IMR-90 (cell line): ENCODE results near the gene GNB1L. TPM values are rescaled to one million over a fixed set of nuclear protein-coding genes. Genes with fewer than 3 reads are reported as not detected.

ENCODE experiments used
- ATAC-seq: fragments of 200-7000 bp; cut with Tn5 transposase; 2 replicates; pipeline ENCODE4 v1.9.1; 2020; ENCODE audit warnings: low read depth, mild to moderate bottlenecking, moderate library complexity
- BruUV-seq: library from RNA; stranded (reverse); fragments of 400-500 nt; replicated peaks from 2 replicates; lab custom pipeline; 2021; lab: Mats Ljungman, UMichigan
- CTCF ChIA-PET: fragments of 300-600 bp; formaldehyde crosslinking; extraction: SDS; loops from one replicate; lab custom pipeline; 2021; ENCODE audit warnings: antibody characterized with exemption; lab: Yijun Ruan, JAX
- POLR2A ChIA-PET: fragments of 300-600 bp; sonication (Branson Sonifier 250); formaldehyde crosslinking; loops from one replicate; lab custom pipeline; 2022; ENCODE audit warnings: antibody characterized with exemption; ENCODE audit not compliant: unreplicated experiment; lab: Charles Lee
- DNase-seq: peaks from one replicate; pipeline ENCODE4 v3.0.0; 2013
- H2AFZ ChIP-seq: replicated peaks from 2 replicates; pipeline ENCODE3; 2013; ENCODE audit warnings: low read length, mild to moderate bottlenecking; ENCODE audit not compliant: poor library complexity
- H2AK5ac ChIP-seq: 2 replicates; pipeline ENCODE4 v1.6.1; 2013; ENCODE audit warnings: low read depth, low read length, inconsistent platforms
- H2AK9ac ChIP-seq: replicated peaks from 2 replicates; pipeline ENCODE3; 2013; ENCODE audit warnings: mild to moderate bottlenecking, low read depth, low read length, moderate library complexity; ENCODE audit not compliant: poor library complexity
- H2BK120ac ChIP-seq: 2 replicates; pipeline ENCODE4 v1.6.1; 2013; ENCODE audit warnings: low read depth, low read length, inconsistent platforms
- H2BK15ac ChIP-seq: 3 replicates; pipeline ENCODE4 v1.6.1; 2013; ENCODE audit warnings: low read depth, low read length, inconsistent platforms
- H2BK20ac ChIP-seq: 2 replicates; pipeline ENCODE4 v1.6.1; 2013; ENCODE audit warnings: low read depth, mild to moderate bottlenecking, inconsistent platforms, low read length, moderate library complexity
- H2BK5ac ChIP-seq: 2 replicates; pipeline ENCODE4 v1.6.1; 2013; ENCODE audit warnings: mild to moderate bottlenecking, low read depth, low read length, inconsistent platforms; ENCODE audit not compliant: poor library complexity, severe bottlenecking
- H3K14ac ChIP-seq: replicated peaks from 2 replicates; pipeline ENCODE4 v1.6.1; 2013; ENCODE audit warnings: low read depth, low read length, inconsistent platforms
- H3K18ac ChIP-seq: 2 replicates; pipeline ENCODE4 v1.6.1; 2013; ENCODE audit warnings: low read depth, low read length, control low read depth
- H3K23ac ChIP-seq: 2 replicates; pipeline ENCODE4 v1.6.1; 2013; ENCODE audit warnings: low read depth, low read length, inconsistent platforms
- H3K27ac ChIP-seq: 2 replicates; pipeline ENCODE4 v1.5.1; 2013; ENCODE audit warnings: mild to moderate bottlenecking, control low read depth, low read length; ENCODE audit not compliant: insufficient read depth
- H3K27me3 ChIP-seq: 2 replicates; pipeline ENCODE4 v1.6.1; 2013; ENCODE audit warnings: low read length; ENCODE audit not compliant: control insufficient read depth, insufficient read depth
- H3K36me3 ChIP-seq: 2 replicates; pipeline ENCODE4 v1.6.1; 2013; ENCODE audit warnings: low read length, mixed read lengths; ENCODE audit not compliant: control insufficient read depth, insufficient read depth
- H3K4ac ChIP-seq: 2 replicates; pipeline ENCODE4 v1.6.1; 2013; ENCODE audit warnings: low read depth, low read length, inconsistent platforms
- H3K4me1 ChIP-seq: 2 replicates; pipeline ENCODE4 v1.6.1; 2013; ENCODE audit warnings: low read length, mixed read lengths; ENCODE audit not compliant: control insufficient read depth, insufficient read depth
- H3K4me2 ChIP-seq: 2 replicates; pipeline ENCODE4 v1.6.1; 2013; ENCODE audit warnings: low read depth, mild to moderate bottlenecking, control low read depth, low read length, moderate library complexity
- H3K4me3 ChIP-seq: 2 replicates; pipeline ENCODE4 v1.5.1; 2013; ENCODE audit warnings: low read depth, mild to moderate bottlenecking, control low read depth, low read length, moderate library complexity; ENCODE audit not compliant: insufficient read depth
- H3K56ac ChIP-seq: 2 replicates; pipeline ENCODE4 v1.6.1; 2013; ENCODE audit warnings: low read length, inconsistent platforms; ENCODE audit not compliant: insufficient read depth; ENCODE audit errors: extremely low read depth
- H3K79me1 ChIP-seq, 2 experiments: 2 replicates each; pipeline ENCODE4 v1.6.1; 2013; ENCODE audit warnings: low read length in 2 of 2, inconsistent platforms in 1 of 2, low read depth in 1 of 2
- H3K9ac ChIP-seq: 2 replicates; pipeline ENCODE4 v1.6.1; 2013; ENCODE audit warnings: low read depth, low read length, control low read depth
- H3K9me1 ChIP-seq: 2 replicates; pipeline ENCODE4 v1.6.1; 2013; ENCODE audit warnings: low read length, inconsistent platforms; ENCODE audit not compliant: insufficient read depth
- H3K9me3 ChIP-seq: 2 replicates; pipeline ENCODE4 v1.6.1; 2013; ENCODE audit warnings: low read length; ENCODE audit not compliant: control insufficient read depth, insufficient read depth
- H4K20me1 ChIP-seq: 2 replicates; pipeline ENCODE4 v1.6.1; 2013; ENCODE audit warnings: low read length, inconsistent platforms; ENCODE audit not compliant: insufficient read depth
- H4K5ac ChIP-seq: 2 replicates; pipeline ENCODE4 v1.6.1; 2013; ENCODE audit warnings: mild to moderate bottlenecking, low read depth, low read length, control low read depth
- H4K8ac ChIP-seq, 2 experiments: 2 replicates each; pipeline ENCODE4 v1.6.1; 2013; ENCODE audit warnings: low read depth in 2 of 2, low read length in 2 of 2, control low read depth in 1 of 2, inconsistent platforms in 1 of 2
- H4K91ac ChIP-seq: 2 replicates; pipeline ENCODE4 v1.6.1; 2013; ENCODE audit warnings: low read depth, low read length, inconsistent platforms; ENCODE audit not compliant: insufficient read depth
- BHLHE40 ChIP-seq: fragments of 150-350 bp; IDR thresholded peaks from 2 replicates; pipeline ENCODE4 v1.6.1; 2016; ENCODE audit warnings: mild to moderate bottlenecking, low read depth, low read length
- CEBPB ChIP-seq: IDR thresholded peaks from 2 replicates; pipeline ENCODE4 v1.6.1; 2012; ENCODE audit warnings: low read depth, low read length, improper control_type of control experiment
- FOS ChIP-seq: fragments of 150-350 bp; IDR thresholded peaks from 2 replicates; pipeline ENCODE4 v1.6.1; 2016; ENCODE audit warnings: low read depth, low read length
- MAFK ChIP-seq: IDR thresholded peaks from 2 replicates; pipeline ENCODE4 v1.6.1; 2012; ENCODE audit warnings: low read depth, low read length, improper control_type of control experiment
- MAZ ChIP-seq: IDR thresholded peaks from 2 replicates; pipeline ENCODE4 v1.6.1; 2012; ENCODE audit warnings: low read depth, mild to moderate bottlenecking, low read length, improper control_type of control experiment, moderate library complexity, borderline replicate concordance
- MXI1 ChIP-seq: IDR thresholded peaks from 2 replicates; pipeline ENCODE4 v1.6.1; 2012; ENCODE audit warnings: low read depth, mild to moderate bottlenecking, low read length, moderate library complexity, borderline replicate concordance
- NFE2L2 ChIP-seq: fragments of 150-350 bp; IDR thresholded peaks from 2 replicates; pipeline ENCODE4 v1.6.1; 2016; ENCODE audit warnings: low read depth, mild to moderate bottlenecking, low read length
- POLR2A ChIP-seq: IDR thresholded peaks from 2 replicates; pipeline ENCODE4 v1.6.1; 2012; ENCODE audit warnings: mild to moderate bottlenecking, low read depth, low read length
- RAD21 ChIP-seq: IDR thresholded peaks from 2 replicates; pipeline ENCODE4 v1.6.1; 2012; ENCODE audit warnings: low read length, improper control_type of control experiment
- RCOR1 ChIP-seq: IDR thresholded peaks from 2 replicates; pipeline ENCODE4 v1.6.1; 2012; ENCODE audit warnings: mild to moderate bottlenecking, low read length, improper control_type of control experiment; ENCODE audit not compliant: insufficient replicate concordance
- RFX5 ChIP-seq: IDR thresholded peaks from 2 replicates; pipeline ENCODE4 v1.8.0; 2012; ENCODE audit warnings: low read depth, mild to moderate bottlenecking, low read length, moderate library complexity
- WGBS, 2 experiments: methylation state at CpG; one replicate each; pipeline versions ENCODE4 v1.1.5 to v1.1.7; 2013; ENCODE audit warnings: missing lambda C conversion rate in 2 of 2; ENCODE audit not compliant: insufficient read length in 1 of 2; ENCODE audit errors: extremely low coverage in 2 of 2; 5-methylcytosine and 5-hydroxymethylcytosine counted together
- dilution Hi-C: fragments of 300-500 bp; cut with HindIII; formaldehyde crosslinking; loops from one replicate; pipeline ENCODE4 v1.14.3; 2018; ENCODE audit warnings: low sequenced_read_pairs; ENCODE audit not compliant: unreplicated experiment
- in situ Hi-C: fragments of 300-500 bp; cut with MboI; formaldehyde crosslinking; loops from 3 replicates; pipeline ENCODE4 v1.14.3; 2019; ENCODE audit warnings: low sequenced_read_pairs, inconsistent platforms, mixed read lengths
- intact Hi-C: fragments of 100-400 bp; cut with micrococcal nuclease; formaldehyde crosslinking; loops from 2 replicates; pipeline ENCODE4 v1.10.0; 2022
- polyA plus RNA-seq, 3 experiments: library from polyadenylated mRNA; depleted of rRNA; stranded (reverse); fragments of >200 nt; gene quantifications; 2 replicates each; pipeline ENCODE4 v1.2.3, GENCODE V29; 2012; ENCODE audit warnings: low replicate concordance in 1 of 3
- total RNA-seq: library from RNA; depleted of rRNA; stranded (reverse); fragments of >200 nt; gene quantifications from 2 replicates; pipeline ENCODE4 v1.2.3, GENCODE V29; 2012
- TF ChIP-seq, protein P1 (sequence below): fragments of 150-350 bp; IDR thresholded peaks from 2 replicates; pipeline ENCODE4 v1.6.1; 2016; ENCODE audit warnings: low read depth, mild to moderate bottlenecking, low read length, moderate library complexity, borderline replicate concordance

The GNB1L gene
- total and polyA plus RNA-seq, 2 of the 4 experiments (the other 2 are of a cell fraction), result 2.5 to 4.4 TPM

DNA sequence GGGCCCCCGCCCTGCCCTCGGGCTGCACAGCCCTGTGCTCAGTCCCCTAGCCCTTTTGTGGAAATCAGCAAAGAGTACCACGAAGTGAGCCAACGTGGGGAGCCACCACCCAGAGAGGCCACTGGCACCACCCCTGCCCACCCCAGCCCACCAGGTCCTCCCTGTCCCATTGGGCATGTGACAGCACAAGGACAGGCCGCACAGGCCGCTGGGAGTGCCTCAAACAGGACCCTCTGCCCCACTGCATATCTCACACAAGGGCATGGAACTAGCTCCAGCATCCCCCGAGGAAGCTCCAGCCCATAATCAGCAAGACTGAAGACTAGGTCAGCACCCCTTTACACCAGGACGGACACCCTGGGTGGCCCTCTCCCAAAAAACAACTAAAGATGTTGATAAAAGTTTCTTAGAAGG is 29.7 kb downstream of the GNB1L start:
- H4K20me1 ChIP-seq, result no peaks in the 10 kb centered on the region; the same call in 1 of the 2 replicates
- ChIA-PET POLR2A (no interaction called here), CTCF (no interaction called here)
- H4K5ac ChIP-seq, result no peak overlapping the region
- H3K4me1 ChIP-seq, result no peaks in the 10 kb centered on the region
- H3K27ac ChIP-seq, result no peak overlapping the region
- 100% methylated on average over 3 of the region's 8 CpGs; no CpG with 5 or more reads in 1 of the 2 experiments for WGBS, 2 experiments
- TF ChIP-seq RAD21 (no peak), NFE2L2 (no peak), POLR2A (no peak), MAFK (no peak), CEBPB (no peak), RFX5 (no peak), RCOR1 (no peak), BHLHE40 (no peak), MAZ (no peak), MXI1 (no peak), FOS (no peak)
- TF ChIP-seq, protein P1, sequence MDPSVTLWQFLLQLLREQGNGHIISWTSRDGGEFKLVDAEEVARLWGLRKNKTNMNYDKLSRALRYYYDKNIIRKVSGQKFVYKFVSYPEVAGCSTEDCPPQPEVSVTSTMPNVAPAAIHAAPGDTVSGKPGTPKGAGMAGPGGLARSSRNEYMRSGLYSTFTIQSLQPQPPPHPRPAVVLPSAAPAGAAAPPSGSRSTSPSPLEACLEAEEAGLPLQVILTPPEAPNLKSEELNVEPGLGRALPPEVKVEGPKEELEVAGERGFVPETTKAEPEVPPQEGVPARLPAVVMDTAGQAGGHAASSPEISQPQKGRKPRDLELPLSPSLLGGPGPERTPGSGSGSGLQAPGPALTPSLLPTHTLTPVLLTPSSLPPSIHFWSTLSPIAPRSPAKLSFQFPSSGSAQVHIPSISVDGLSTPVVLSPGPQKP, result no peak
- H2BK120ac ChIP-seq, result no peak overlapping the region
- H3K4me3 ChIP-seq, result no peak overlapping the region
- H3K4ac ChIP-seq, result no peak overlapping the region
- 0 out of 2 replicates have a peak, but pooled peaks cover 3% of the 10 kb centered on the region for H3K9me1 ChIP-seq
- H2BK20ac ChIP-seq, result no peak overlapping the region
- no peaks in the 10 kb centered on the region for H3K9me3 ChIP-seq
- H3K14ac ChIP-seq, result no peak overlapping the region
- no peak overlapping the region for H2AK5ac ChIP-seq
- no peak overlapping the region for H3K9ac ChIP-seq
- no peak overlapping the region for H4K91ac ChIP-seq
- ATAC-seq (no peak), DNase-seq (no peak)
- H4K8ac ChIP-seq, result no peak overlapping the region
- no peak overlapping the region for H2BK5ac ChIP-seq
- H2BK15ac ChIP-seq, result no peak overlapping the region
- dilution Hi-C loops, result no loop called here
- peaks cover 10 to 11% of the 10 kb centered on the region in 2 experiments; a peak in 3 of 4 replicates for H3K79me1 ChIP-seq
- no peak overlapping the region for H3K18ac ChIP-seq
- intact Hi-C loops, result no loop called here
- H3K23ac ChIP-seq, result no peak overlapping the region
- in situ Hi-C loops, result no loop called here
- H3K4me2 ChIP-seq, result no peak overlapping the region
- no peaks in the 10 kb centered on the region for H3K27me3 ChIP-seq
- no peaks in the 10 kb centered on the region for H3K36me3 ChIP-seq
- no peak overlapping the region for H2AFZ ChIP-seq
- H3K56ac ChIP-seq, result no peak overlapping the region
- H2AK9ac ChIP-seq, result no peak overlapping the region
- no TSS peak for BruUV-seq
